CD4-positive, alpha-beta T cell (primary cell): ENCODE results near the gene HEATR5B. TPM values are rescaled to one million over a fixed set of nuclear protein-coding genes. Genes with fewer than 3 reads are reported as not detected.

ENCODE experiments used
- ATAC-seq: fragments of 200-7000 bp; cut with Tn5 transposase; one replicate; pipeline ENCODE4 v1.10.0; 2022; ENCODE audit warnings: mild to moderate bottlenecking; ENCODE audit not compliant: poor library complexity
- CTCF ChIA-PET: fragments of 350-600 bp; sonication (Branson Sonifier 250); formaldehyde crosslinking; loops from one replicate; lab custom pipeline; 2021; ENCODE audit warnings: antibody characterized with exemption, inconsistent platforms; lab: Charles Lee
- POLR2A ChIA-PET: fragments of 350-600 bp; sonication (Branson Sonifier 250); formaldehyde crosslinking; loops from one replicate; lab custom pipeline; 2021; ENCODE audit warnings: antibody characterized with exemption, inconsistent platforms; lab: Charles Lee
- DNase-seq, 14 experiments: peaks; one replicate each; pipeline ENCODE4 v3.0.0-alpha.2; 2013 to 2020; ENCODE audit warnings: mixed read lengths in 2 of 14
- H3K27ac ChIP-seq, 2 donors: one replicate each; pipeline versions ENCODE4 v1.5.1 to v1.7.0; 2013; ENCODE audit warnings: low read length in 2 of 2, low read depth in 1 of 2, mild to moderate bottlenecking in 1 of 2
- H3K27me3 ChIP-seq, 2 experiments: 1 replicate in 1 of 2; 2 replicates in 1 of 2; pipeline versions ENCODE4 v1.6.1 to v1.7.0; 2013; ENCODE audit warnings: low read length in 2 of 2, control low read depth in 1 of 2, mild to moderate bottlenecking in 1 of 2, moderate library complexity in 1 of 2; ENCODE audit not compliant: insufficient read depth in 2 of 2, control insufficient read depth in 1 of 2
- H3K36me3 ChIP-seq: one replicate; pipeline ENCODE4 v1.6.1; 2013; ENCODE audit warnings: low read length, control low read depth; ENCODE audit not compliant: insufficient read depth
- H3K4me1 ChIP-seq: one replicate; pipeline ENCODE4 v1.6.1; 2013; ENCODE audit warnings: low read length, control low read depth; ENCODE audit not compliant: insufficient read depth
- H3K4me3 ChIP-seq: one replicate; pipeline ENCODE4 v1.5.1; 2013; ENCODE audit warnings: mild to moderate bottlenecking, low read length, moderate library complexity
- H3K9me3 ChIP-seq, 2 experiments: 1 replicate in 1 of 2; 2 replicates in 1 of 2; pipeline versions ENCODE4 v1.6.1 to v1.7.0; 2013; ENCODE audit warnings: low read length in 2 of 2, mild to moderate bottlenecking in 2 of 2, control low read depth in 1 of 2, moderate library complexity in 1 of 2; ENCODE audit not compliant: control insufficient read depth in 1 of 2, insufficient read depth in 1 of 2
- H3K27ac Mint-ChIP-seq: one replicate; pipeline ENCODE4 v1.8.0; 2020; ENCODE audit warnings: mixed read lengths
- H3K27me3 Mint-ChIP-seq: one replicate; pipeline ENCODE4 v1.8.0; 2021; ENCODE audit warnings: mixed read lengths
- H3K36me3 Mint-ChIP-seq: one replicate; pipeline ENCODE4 v1.8.0; 2021; ENCODE audit warnings: low read depth, mixed read lengths
- H3K4me1 Mint-ChIP-seq: one replicate; pipeline ENCODE4 v1.8.0; 2021; ENCODE audit warnings: low read depth, mixed read lengths
- H3K4me3 Mint-ChIP-seq: one replicate; pipeline ENCODE4 v1.8.0; 2020; ENCODE audit warnings: mild to moderate bottlenecking, mixed read lengths
- H3K9me3 Mint-ChIP-seq: one replicate; pipeline ENCODE4 v1.8.0; 2020; ENCODE audit warnings: mixed read lengths
- intact Hi-C, 2 experiments: fragments of 100-400 bp; cut with DNase I in 1 of 2; cut with micrococcal nuclease in 1 of 2; formaldehyde crosslinking; loops; one replicate each; pipeline versions ENCODE4 v1.15.1 to v1.9.0; 2023 to 2025; cut with DNase I, micrococcal nuclease
- total RNA-seq, 174 experiments: library from RNA in 2 of 174; stranded (reverse) in 2 of 174; gene quantifications; one replicate each; pipeline ENCODE4 v1.2.3 and lab custom pipeline; 2021 to 2026
- TF ChIP-seq, protein P1 (sequence below): fragments of 200-600 bp; IDR thresholded peaks from one replicate; pipeline ENCODE4 v1.8.0; 2022; ENCODE audit warnings: antibody characterized with exemption, mild to moderate bottlenecking

The HEATR5B gene
- total RNA-seq, 2 experiments from 2014 or later: 23.4 to 23.9 TPM

DNA sequence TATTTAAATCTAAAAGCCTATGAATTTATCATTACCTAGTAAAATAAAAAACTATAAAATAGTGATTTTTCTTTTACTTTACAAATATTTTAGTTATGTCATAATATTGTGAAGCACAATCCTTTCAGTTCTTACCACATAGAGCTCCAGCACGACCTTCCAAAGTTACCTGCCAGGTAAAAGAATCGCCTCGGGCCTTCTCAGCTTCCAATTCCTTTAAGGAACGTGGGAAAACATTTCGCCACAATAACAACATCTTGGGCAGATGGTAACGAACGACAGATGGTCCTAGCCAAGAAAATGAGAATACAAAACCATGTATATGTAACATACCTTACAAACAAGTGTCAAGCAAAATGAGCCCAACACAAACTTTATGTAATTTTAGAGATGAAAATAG, 23.7 kb downstream of the HEATR5B start:
- ChIA-PET CTCF (interaction anchor here (0.6 kb wide), 2 partner anchors 18 to 66 kb away, joined by 3 to 4 read pairs; no protein-coding TSS in a partner anchor), POLR2A (no interaction called here)
- no peaks in the 10 kb centered on the region for H3K4me1 ChIP-seq
- no peaks in the 10 kb centered on the region for H3K4me1 Mint-ChIP-seq
- no peak overlapping the region for H3K4me3 ChIP-seq
- no peak overlapping the region for H3K27ac Mint-ChIP-seq
- no peak overlapping the region for H3K27ac ChIP-seq
- peaks cover 89% of the 10 kb centered on the region for H3K36me3 ChIP-seq
- DNase-seq (no peak), ATAC-seq (no peak)
- TF ChIP-seq, protein P1, sequence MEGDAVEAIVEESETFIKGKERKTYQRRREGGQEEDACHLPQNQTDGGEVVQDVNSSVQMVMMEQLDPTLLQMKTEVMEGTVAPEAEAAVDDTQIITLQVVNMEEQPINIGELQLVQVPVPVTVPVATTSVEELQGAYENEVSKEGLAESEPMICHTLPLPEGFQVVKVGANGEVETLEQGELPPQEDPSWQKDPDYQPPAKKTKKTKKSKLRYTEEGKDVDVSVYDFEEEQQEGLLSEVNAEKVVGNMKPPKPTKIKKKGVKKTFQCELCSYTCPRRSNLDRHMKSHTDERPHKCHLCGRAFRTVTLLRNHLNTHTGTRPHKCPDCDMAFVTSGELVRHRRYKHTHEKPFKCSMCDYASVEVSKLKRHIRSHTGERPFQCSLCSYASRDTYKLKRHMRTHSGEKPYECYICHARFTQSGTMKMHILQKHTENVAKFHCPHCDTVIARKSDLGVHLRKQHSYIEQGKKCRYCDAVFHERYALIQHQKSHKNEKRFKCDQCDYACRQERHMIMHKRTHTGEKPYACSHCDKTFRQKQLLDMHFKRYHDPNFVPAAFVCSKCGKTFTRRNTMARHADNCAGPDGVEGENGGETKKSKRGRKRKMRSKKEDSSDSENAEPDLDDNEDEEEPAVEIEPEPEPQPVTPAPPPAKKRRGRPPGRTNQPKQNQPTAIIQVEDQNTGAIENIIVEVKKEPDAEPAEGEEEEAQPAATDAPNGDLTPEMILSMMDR: no peak
- peaks cover 90% of the 10 kb centered on the region for H3K36me3 Mint-ChIP-seq
- H3K27me3 Mint-ChIP-seq: no peaks in the 10 kb centered on the region
- H3K9me3 Mint-ChIP-seq: no peaks in the 10 kb centered on the region
- H3K27me3 ChIP-seq: no peaks in the 10 kb centered on the region
- intact Hi-C loops: no loop called here
- H3K4me3 Mint-ChIP-seq: no peak overlapping the region
- H3K9me3 ChIP-seq: no peaks in the 10 kb centered on the region

- TF ChIP-seq, protein P1: no peak
- no peaks in the 10 kb centered on the region for H3K4me1 ChIP-seq
- no peaks in the 10 kb centered on the region for H3K27me3 Mint-ChIP-seq
- no peak overlapping the region for H3K27ac ChIP-seq
- no peak for DNase-seq
- CTCF ChIA-PET: interaction anchor here (0.6 kb wide), 2 partner anchors 17 to 67 kb away, joined by 3 to 4 read pairs; no protein-coding TSS in a partner anchor
- H3K36me3 Mint-ChIP-seq: peaks cover 86% of the 10 kb centered on the region
- peaks cover 89% of the 10 kb centered on the region for H3K36me3 ChIP-seq
- no peak for ATAC-seq
- POLR2A ChIA-PET: no interaction called here
- H3K9me3 ChIP-seq: no peaks in the 10 kb centered on the region
- no peak overlapping the region for H3K4me3 Mint-ChIP-seq
- no peak overlapping the region for H3K27ac Mint-ChIP-seq
- no peaks in the 10 kb centered on the region for H3K9me3 Mint-ChIP-seq
- intact Hi-C loops: loop anchor here in 1 of 2 experiments (5.0 kb wide), 1 partner anchor 48 kb away; no protein-coding TSS in a partner anchor
- H3K4me3 ChIP-seq: no peak overlapping the region
- H3K27me3 ChIP-seq: no peaks in the 10 kb centered on the region
- no peaks in the 10 kb centered on the region for H3K4me1 Mint-ChIP-seq
Observed at GRCh38 chr2:37059841-37060240, 24.3 kb downstream of the HEATR5B start.

DNA sequence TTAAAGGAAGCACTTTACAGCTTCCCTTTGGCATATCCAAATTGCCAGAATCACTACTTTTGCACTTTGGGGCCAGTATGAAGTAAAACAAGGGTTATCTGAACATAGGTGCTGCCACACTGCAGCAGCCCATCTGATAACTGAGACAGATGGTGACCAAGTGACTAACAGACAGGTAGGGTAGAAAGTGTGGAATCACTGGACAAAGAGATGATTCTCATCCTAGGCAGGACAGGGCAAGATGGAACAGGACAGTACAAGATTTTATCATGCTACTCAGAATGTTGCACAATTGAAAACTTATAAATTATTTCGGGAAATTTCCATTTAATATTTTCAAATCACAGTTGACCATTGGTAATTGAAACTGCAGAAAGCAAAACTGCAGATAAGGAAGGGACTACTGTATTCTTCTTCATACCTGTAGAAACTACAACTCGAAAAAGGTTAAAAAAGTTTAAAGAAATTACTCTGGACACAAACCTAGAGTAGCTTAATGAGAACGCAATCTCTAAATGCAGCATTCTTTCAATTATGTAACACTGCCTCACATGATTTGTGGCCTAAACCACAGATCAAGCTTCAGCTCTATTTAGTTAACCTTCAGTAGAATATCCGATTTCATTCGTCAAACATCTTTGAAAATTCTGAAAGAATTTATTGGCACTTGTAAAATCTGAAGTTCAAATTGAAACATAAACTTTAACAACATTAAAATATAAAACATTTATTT, 31.4 kb downstream of the HEATR5B start:
- no peaks in the 10 kb centered on the region for H3K27me3 Mint-ChIP-seq
- Histone ChIP-seq H3K4me3 (no peak overlapping the region), H3K27ac (no peak overlapping the region), H3K4me1 (no peaks in the 10 kb centered on the region), H3K27me3 (no peaks in the 10 kb centered on the region), H3K36me3 (peaks cover 80% of the 10 kb centered on the region), H3K9me3 (no peaks in the 10 kb centered on the region)
- ATAC-seq (no peak), DNase-seq (no peak)
- H3K27ac Mint-ChIP-seq: no peak overlapping the region
- H3K4me3 Mint-ChIP-seq: no peak overlapping the region
- ChIA-PET POLR2A (no interaction called here), CTCF (no interaction called here)
- no peaks in the 10 kb centered on the region for H3K4me1 Mint-ChIP-seq
- H3K36me3 Mint-ChIP-seq: peaks cover 83% of the 10 kb centered on the region
- H3K9me3 Mint-ChIP-seq: no peaks in the 10 kb centered on the region
- intact Hi-C loops: no loop called here
- TF ChIP-seq, protein P1: no peak
